Upper lobe of left lung (tissue), 4 donors: Measurements from ENCODE around the gene RNH1.

Experiments used
- POLR2A ChIP-seq, 4 donors: fragments of 450-650 bp; IDR thresholded peaks; one replicate each; pipeline ENCODE4 v1.5.1; 2016 to 2017; ENCODE audit warnings: antibody characterized with exemption in 4 of 4, mild to moderate bottlenecking in 2 of 4
- POLR2AphosphoS5 ChIP-seq, 2 donors: sonication (generic); formaldehyde crosslinking; IDR thresholded peaks; one replicate each; pipeline ENCODE4 v1.5.1; 2017; ENCODE audit warnings: antibody characterized with exemption in 2 of 2
- TF ChIP-seq, protein P1 (sequence below), 6 experiments: fragments of 450-650 bp in 4 of 6; fragments of 200-600 bp in 2 of 6; sonication (generic) in 2 of 6; IDR thresholded peaks; one replicate each; pipeline ENCODE4 v1.5.1; 2016 to 2019; ENCODE audit warnings: antibody characterized with exemption in 6 of 6

DNA sequence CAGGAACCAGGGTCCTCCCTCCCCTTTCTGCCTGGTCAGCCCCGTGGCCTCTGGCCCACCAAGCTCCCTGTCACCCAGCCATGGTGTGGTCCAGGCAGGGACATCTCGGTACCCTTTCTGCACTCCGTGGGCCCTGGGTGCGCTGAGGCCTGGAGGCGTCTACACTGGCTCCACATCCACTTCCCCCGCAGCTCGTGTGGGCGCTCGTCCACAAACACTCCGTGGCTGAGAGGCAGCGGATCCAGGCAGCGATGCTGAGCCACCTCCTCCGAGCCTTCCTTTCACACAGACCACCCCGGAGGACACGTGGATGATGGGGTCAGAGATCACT lies 16.1 kb downstream of the RNH1 start:
- TF ChIP-seq, protein P1, sequence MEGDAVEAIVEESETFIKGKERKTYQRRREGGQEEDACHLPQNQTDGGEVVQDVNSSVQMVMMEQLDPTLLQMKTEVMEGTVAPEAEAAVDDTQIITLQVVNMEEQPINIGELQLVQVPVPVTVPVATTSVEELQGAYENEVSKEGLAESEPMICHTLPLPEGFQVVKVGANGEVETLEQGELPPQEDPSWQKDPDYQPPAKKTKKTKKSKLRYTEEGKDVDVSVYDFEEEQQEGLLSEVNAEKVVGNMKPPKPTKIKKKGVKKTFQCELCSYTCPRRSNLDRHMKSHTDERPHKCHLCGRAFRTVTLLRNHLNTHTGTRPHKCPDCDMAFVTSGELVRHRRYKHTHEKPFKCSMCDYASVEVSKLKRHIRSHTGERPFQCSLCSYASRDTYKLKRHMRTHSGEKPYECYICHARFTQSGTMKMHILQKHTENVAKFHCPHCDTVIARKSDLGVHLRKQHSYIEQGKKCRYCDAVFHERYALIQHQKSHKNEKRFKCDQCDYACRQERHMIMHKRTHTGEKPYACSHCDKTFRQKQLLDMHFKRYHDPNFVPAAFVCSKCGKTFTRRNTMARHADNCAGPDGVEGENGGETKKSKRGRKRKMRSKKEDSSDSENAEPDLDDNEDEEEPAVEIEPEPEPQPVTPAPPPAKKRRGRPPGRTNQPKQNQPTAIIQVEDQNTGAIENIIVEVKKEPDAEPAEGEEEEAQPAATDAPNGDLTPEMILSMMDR (IDR thresholded peaks at IDR 0.05): no peak
- TF ChIP-seq POLR2AphosphoS5 (IDR thresholded peaks at IDR 0.05) (no peak), POLR2A (IDR thresholded peaks at IDR 0.05) (no peak)
